Measurements from ENCODE around the gene PLEK.

DNA sequence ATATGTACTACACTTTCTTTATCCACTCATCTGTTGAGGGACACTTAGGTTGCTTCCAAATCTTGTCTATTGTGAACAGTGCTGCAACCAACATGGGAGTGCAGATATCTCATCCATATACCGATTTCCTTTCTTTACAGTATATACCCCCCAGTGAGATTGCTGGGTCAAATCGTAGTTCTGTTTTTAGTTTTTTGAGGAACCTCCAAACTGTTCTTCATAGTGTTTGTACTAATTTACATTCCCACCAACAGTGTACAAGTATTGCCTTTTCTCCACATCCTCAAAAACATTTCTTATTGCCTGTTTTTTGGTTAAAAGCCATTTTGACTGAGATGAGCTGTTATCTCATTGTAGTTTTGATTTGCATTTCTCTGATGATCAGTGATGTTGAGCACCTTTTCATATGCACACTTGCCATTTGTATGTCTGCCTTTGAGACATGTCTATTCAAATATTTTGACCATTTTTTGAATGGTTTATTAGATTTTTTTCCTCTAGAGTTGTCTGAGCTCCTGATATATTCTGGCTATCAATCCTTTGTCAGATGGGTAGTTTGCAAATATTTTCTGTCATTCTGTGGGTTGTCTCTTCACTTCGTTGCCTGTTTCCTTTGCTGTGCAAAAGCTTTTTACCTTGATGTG lies 12.2 kb downstream of the PLEK start:
- TF ChIP-seq CTCF (IDR thresholded peaks at IDR 0.05) (no peak), POLR2A (IDR thresholded peaks at IDR 0.05) (no peak)

Data from sigmoid colon (tissue), 3 donors.